ENCODE measurements around the gene BRSK2. TPM values are rescaled to one million over a fixed set of nuclear protein-coding genes. Genes with fewer than 3 reads are reported as not detected.

The BRSK2 gene
- polyA plus RNA-seq, 1 experiment, result 0.28 TPM

- peaks cover 8% of the 10 kb centered on the region for H3K27me3 ChIP-seq (ENCODE audit: control insufficient read depth, insufficient read depth, low read length)
- TF ChIP-seq CTCF (IDR thresholded peaks at IDR 0.05; ENCODE audit: insufficient read depth, low read depth, low read length), result no peak
- POLR2A ChIA-PET, result no interaction called here
- CTCF ChIA-PET, result no interaction called here
- no peaks in the 10 kb centered on the region for H3K36me3 ChIP-seq (ENCODE audit: control insufficient read depth, insufficient read depth, low read length)
- no peak overlapping the region for H3K4me3 ChIP-seq (ENCODE audit: low read depth, low read length)
- no peak for DNase-seq (ENCODE audit: low read depth)
These were observed 1.7 kb downstream of the BRSK2 start for GRCh38 chr11:1391165-1392075.

- H3K4me3 ChIP-seq (ENCODE audit: low read depth, low read length), result no peak overlapping the region
- peaks cover 8% of the 10 kb centered on the region for H3K27me3 ChIP-seq (ENCODE audit: control insufficient read depth, insufficient read depth, low read length)
- no peaks in the 10 kb centered on the region for H3K36me3 ChIP-seq (ENCODE audit: control insufficient read depth, insufficient read depth, low read length)
- no peak for DNase-seq (ENCODE audit: low read depth)
- TF ChIP-seq CTCF (IDR thresholded peaks at IDR 0.05; ENCODE audit: insufficient read depth, low read depth, low read length), result no peak
- CTCF ChIA-PET, result no interaction called here
- POLR2A ChIA-PET, result no interaction called here
These were observed 2.4 kb downstream of the BRSK2 start for GRCh38 chr11:1392111-1392510.

GRCh38 chr11:1392561-1392960 is 2.8 kb downstream of the BRSK2 start:
- POLR2A ChIA-PET, result no interaction called here

GRCh38 chr11:1393038-1393710 is 3.4 kb downstream of the BRSK2 start:
- Histone ChIP-seq H3K27me3 (ENCODE audit: control insufficient read depth, insufficient read depth, low read length) (peaks cover 8% of the 10 kb centered on the region), H3K4me3 (ENCODE audit: low read depth, low read length) (no peak overlapping the region), H3K36me3 (ENCODE audit: control insufficient read depth, insufficient read depth, low read length) (no peaks in the 10 kb centered on the region)
- no peak for DNase-seq (ENCODE audit: low read depth)
- ChIA-PET CTCF (no interaction called here), POLR2A (no interaction called here)
- TF ChIP-seq CTCF (IDR thresholded peaks at IDR 0.05; ENCODE audit: insufficient read depth, low read depth, low read length), result no peak

More at GRCh38 chr11:1392561-1392960, 2.8 kb downstream of the BRSK2 start:
- no peak for TF ChIP-seq CTCF (IDR thresholded peaks at IDR 0.05; ENCODE audit: insufficient read depth, low read depth, low read length)
- DNase-seq (ENCODE audit: low read depth), result no peak
- CTCF ChIA-PET, result no interaction called here
- Histone ChIP-seq H3K27me3 (ENCODE audit: control insufficient read depth, insufficient read depth, low read length) (peaks cover 8% of the 10 kb centered on the region), H3K36me3 (ENCODE audit: control insufficient read depth, insufficient read depth, low read length) (no peaks in the 10 kb centered on the region), H3K4me3 (ENCODE audit: low read depth, low read length) (no peak overlapping the region)

- Histone ChIP-seq H3K4me3 (ENCODE audit: low read depth, low read length) (no peak overlapping the region), H3K36me3 (ENCODE audit: control insufficient read depth, insufficient read depth, low read length) (no peaks in the 10 kb centered on the region), H3K27me3 (ENCODE audit: control insufficient read depth, insufficient read depth, low read length) (peaks cover 8% of the 10 kb centered on the region)
- no peak for DNase-seq (ENCODE audit: low read depth)
- TF ChIP-seq CTCF (IDR thresholded peaks at IDR 0.05; ENCODE audit: insufficient read depth, low read depth, low read length), result no peak
- ChIA-PET POLR2A (no interaction called here), CTCF (no interaction called here)
These were observed 5.4 kb downstream of the BRSK2 start for GRCh38 chr11:1394936-1395772.
